Trophoblast cell (in vitro differentiated cells and primary cell): ENCODE results near the gene CNN3.

ENCODE experiments used
- DNase-seq, 2 donors: peaks; one replicate each; pipeline ENCODE4 v3.0.0-alpha.2; 2016
- H2AFZ ChIP-seq: 2 replicates; pipeline ENCODE4 v1.6.1; 2013; ENCODE audit warnings: low read length, moderate library complexity, mild to moderate bottlenecking; ENCODE audit not compliant: insufficient read depth, poor library complexity
- H2AK5ac ChIP-seq: 2 replicates; pipeline ENCODE4 v1.6.1; 2013; ENCODE audit warnings: mild to moderate bottlenecking, low read length
- H2BK120ac ChIP-seq: 2 replicates; pipeline ENCODE4 v1.6.1; 2013; ENCODE audit warnings: low read length, mild to moderate bottlenecking, moderate library complexity; ENCODE audit not compliant: insufficient read depth, poor library complexity
- H2BK12ac ChIP-seq: 2 replicates; pipeline ENCODE4 v1.6.1; 2013; ENCODE audit warnings: mild to moderate bottlenecking, low read length, moderate library complexity
- H2BK5ac ChIP-seq: 2 replicates; pipeline ENCODE4 v1.6.1; 2013; ENCODE audit warnings: low read length, low read depth, moderate library complexity, mild to moderate bottlenecking; ENCODE audit not compliant: poor library complexity
- H3K14ac ChIP-seq: 2 replicates; pipeline ENCODE4 v1.6.1; 2013; ENCODE audit warnings: mild to moderate bottlenecking, low read length
- H3K18ac ChIP-seq: 2 replicates; pipeline ENCODE4 v1.6.1; 2013; ENCODE audit warnings: mild to moderate bottlenecking, low read length
- H3K23ac ChIP-seq: 2 replicates; pipeline ENCODE4 v1.6.1; 2013; ENCODE audit warnings: low read length
- H3K27ac ChIP-seq: 2 replicates; pipeline ENCODE4 v1.5.1; 2013; ENCODE audit warnings: low read depth, mild to moderate bottlenecking, inconsistent platforms, low read length, moderate library complexity
- H3K27me3 ChIP-seq: 2 replicates; pipeline ENCODE4 v1.6.1; 2013; ENCODE audit warnings: inconsistent platforms, mild to moderate bottlenecking, low read length, moderate library complexity; ENCODE audit not compliant: insufficient read depth
- H3K36me3 ChIP-seq, 2 experiments: 1 replicate in 1 of 2; 2 replicates in 1 of 2; pipeline ENCODE4 v1.6.1; 2013; ENCODE audit warnings: low read length in 2 of 2, mild to moderate bottlenecking in 2 of 2, moderate library complexity in 1 of 2; ENCODE audit not compliant: insufficient read depth in 2 of 2, control insufficient read depth in 1 of 2
- H3K4ac ChIP-seq: 2 replicates; pipeline ENCODE4 v1.6.1; 2013; ENCODE audit warnings: low read depth, mild to moderate bottlenecking, low read length, moderate library complexity
- H3K4me1 ChIP-seq, 2 experiments: 1 replicate in 1 of 2; 2 replicates in 1 of 2; pipeline ENCODE4 v1.6.1; 2013; ENCODE audit warnings: low read length in 2 of 2, mild to moderate bottlenecking in 2 of 2, moderate library complexity in 1 of 2; ENCODE audit not compliant: insufficient read depth in 2 of 2, control insufficient read depth in 1 of 2
- H3K4me2 ChIP-seq: 2 replicates; pipeline ENCODE4 v1.6.1; 2013; ENCODE audit warnings: inconsistent platforms, mild to moderate bottlenecking, low read length, moderate library complexity
- H3K4me3 ChIP-seq: 2 replicates; pipeline ENCODE4 v1.5.1; 2013; ENCODE audit warnings: mild to moderate bottlenecking, low read depth, low read length, inconsistent platforms
- H3K79me1 ChIP-seq: one replicate; pipeline ENCODE4 v1.6.1; 2013; ENCODE audit warnings: low read length
- H3K79me2 ChIP-seq: 2 replicates; pipeline ENCODE4 v1.6.1; 2013; ENCODE audit warnings: low read length, mild to moderate bottlenecking; ENCODE audit not compliant: control insufficient read depth, insufficient read depth, poor library complexity
- H3K9ac ChIP-seq: 2 replicates; pipeline ENCODE4 v1.6.1; 2013; ENCODE audit warnings: mild to moderate bottlenecking, low read length
- H3K9me3 ChIP-seq: 2 replicates; pipeline ENCODE4 v1.6.1; 2013; ENCODE audit warnings: low read depth, mild to moderate bottlenecking, control low read depth, inconsistent platforms, low read length; ENCODE audit not compliant: insufficient read depth
- H4K12ac ChIP-seq: 2 replicates; pipeline ENCODE4 v1.6.1; 2013; ENCODE audit warnings: low read depth, mild to moderate bottlenecking, low read length, moderate library complexity
- H4K8ac ChIP-seq: 2 replicates; pipeline ENCODE4 v1.6.1; 2013; ENCODE audit warnings: low read depth, mild to moderate bottlenecking, low read length, moderate library complexity
- H4K91ac ChIP-seq: one replicate; pipeline ENCODE4 v1.6.1; 2013; ENCODE audit warnings: low read depth, mild to moderate bottlenecking, low read length, moderate library complexity
- whole genome bisulfite sequencing: extraction: QIAGEN DNeasy Blood & Tissue Kit; methylation state at CpG from one replicate; pipeline ENCODE4 v1.1.7; 2013; ENCODE audit warnings: missing lambda C conversion rate; ENCODE audit not compliant: insufficient read length, insufficient coverage; ENCODE audit errors: extremely low coverage; 5-methylcytosine and 5-hydroxymethylcytosine counted together

The CNN3 gene

GRCh38 chr1:94921977-94922376 lies 4.9 kb downstream of the CNN3 start:
- H3K23ac ChIP-seq: no peak overlapping the region
- H2BK12ac ChIP-seq: no peak overlapping the region
- H3K4me3 ChIP-seq: no peak overlapping the region
- no peaks in the 10 kb centered on the region for H3K27me3 ChIP-seq
- peaks cover 46% of the 10 kb centered on the region for H3K79me2 ChIP-seq
- H3K9me3 ChIP-seq: no peaks in the 10 kb centered on the region
- no peak for DNase-seq
- H3K79me1 ChIP-seq: peaks cover 14% of the 10 kb centered on the region
- H2BK120ac ChIP-seq: no peak overlapping the region
- no peak overlapping the region for H4K12ac ChIP-seq
- peak overlapping the region; percentile 82 for H3K4ac ChIP-seq
- no peak overlapping the region for H4K91ac ChIP-seq
- no CpG with 5 or more reads among the region's 1 CpG for WGBS
- no peak overlapping the region for H2BK5ac ChIP-seq
- no peak overlapping the region for H3K4me2 ChIP-seq
- H4K8ac ChIP-seq: no peak overlapping the region
- no peak overlapping the region for H2AFZ ChIP-seq
- no peak overlapping the region for H3K27ac ChIP-seq
- H2AK5ac ChIP-seq: no peak overlapping the region
- H3K14ac ChIP-seq: no peak overlapping the region
- H3K4me1 ChIP-seq: peaks cover 9 to 24% of the 10 kb centered on the region in 2 experiments
- peaks cover 0 to 6% of the 10 kb centered on the region in 2 experiments for H3K36me3 ChIP-seq
- H3K9ac ChIP-seq: no peak overlapping the region
- no peak overlapping the region for H3K18ac ChIP-seq

- peaks cover 9 to 24% of the 10 kb centered on the region in 2 experiments for H3K4me1 ChIP-seq
- no CpG with 5 or more reads among the region's 3 CpGs for WGBS
Observed at GRCh38 chr1:94920061-94920460, 6.8 kb downstream of the CNN3 start.

GRCh38 chr1:94919241-94920030 lies 7.5 kb downstream of the CNN3 start:
- H4K8ac ChIP-seq: no peak overlapping the region
- no peak overlapping the region for H3K4me3 ChIP-seq
- H2BK5ac ChIP-seq: no peak overlapping the region
- no peaks in the 10 kb centered on the region for H3K9me3 ChIP-seq
- H3K14ac ChIP-seq: no peak overlapping the region
- H3K18ac ChIP-seq: no peak overlapping the region
- H2BK120ac ChIP-seq: no peak overlapping the region
- no peak overlapping the region for H4K12ac ChIP-seq
- WGBS: no CpG with 5 or more reads among the region's 4 CpGs
- H4K91ac ChIP-seq: no peak overlapping the region
- H3K79me1 ChIP-seq: no peaks in the 10 kb centered on the region
- H3K27me3 ChIP-seq: no peaks in the 10 kb centered on the region
- H3K23ac ChIP-seq: no peak overlapping the region
- peaks cover 0 to 6% of the 10 kb centered on the region in 2 experiments for H3K36me3 ChIP-seq
- H2BK12ac ChIP-seq: no peak overlapping the region
- H3K4me1 ChIP-seq: peaks cover 9 to 24% of the 10 kb centered on the region in 2 experiments
- no peak overlapping the region for H2AFZ ChIP-seq
- H3K79me2 ChIP-seq: peaks cover 42% of the 10 kb centered on the region
- no peak overlapping the region for H2AK5ac ChIP-seq
- no peak for DNase-seq
- no peak overlapping the region for H3K27ac ChIP-seq
- H3K9ac ChIP-seq: no peak overlapping the region
- no peak overlapping the region for H3K4me2 ChIP-seq
- peak overlapping the region; percentile 56 for H3K4ac ChIP-seq

More at GRCh38 chr1:94920061-94920460, 6.8 kb downstream of the CNN3 start:
- DNase-seq: no peak
- no peak overlapping the region for H3K27ac ChIP-seq
- H3K4me3 ChIP-seq: no peak overlapping the region
- H2BK12ac ChIP-seq: no peak overlapping the region
- H3K23ac ChIP-seq: no peak overlapping the region
- H2AFZ ChIP-seq: no peak overlapping the region
- H3K4me2 ChIP-seq: no peak overlapping the region
- H3K9ac ChIP-seq: no peak overlapping the region
- peaks cover 43% of the 10 kb centered on the region for H3K79me2 ChIP-seq
- no peak overlapping the region for H4K91ac ChIP-seq
- H3K18ac ChIP-seq: no peak overlapping the region
- H3K4ac ChIP-seq: peak overlapping the region; percentile 85
- no peak overlapping the region for H4K8ac ChIP-seq
- H2AK5ac ChIP-seq: no peak overlapping the region
- H3K14ac ChIP-seq: no peak overlapping the region
- no peaks in the 10 kb centered on the region for H3K9me3 ChIP-seq
- H2BK120ac ChIP-seq: no peak overlapping the region
- H4K12ac ChIP-seq: no peak overlapping the region
- H3K36me3 ChIP-seq: peaks cover 0 to 6% of the 10 kb centered on the region in 2 experiments
- no peaks in the 10 kb centered on the region for H3K27me3 ChIP-seq
- H2BK5ac ChIP-seq: no peak overlapping the region
- no peaks in the 10 kb centered on the region for H3K79me1 ChIP-seq

GRCh38 chr1:94917251-94917650 lies 9.7 kb downstream of the CNN3 start:
- no peak for DNase-seq
- no peak overlapping the region for H4K12ac ChIP-seq

More at GRCh38 chr1:94917251-94917650, 9.7 kb downstream of the CNN3 start:
- no CpG with 5 or more reads among the region's 6 CpGs for WGBS
- H3K14ac ChIP-seq: no peak overlapping the region
- no peak overlapping the region for H3K9ac ChIP-seq
- no peak overlapping the region for H3K4me2 ChIP-seq
- no peak overlapping the region for H2BK5ac ChIP-seq
- H2BK120ac ChIP-seq: no peak overlapping the region
- no peak overlapping the region for H4K8ac ChIP-seq
- no peaks in the 10 kb centered on the region for H3K79me1 ChIP-seq
- H3K79me2 ChIP-seq: peaks cover 38% of the 10 kb centered on the region
- H3K4me3 ChIP-seq: no peak overlapping the region
- no peaks in the 10 kb centered on the region for H3K9me3 ChIP-seq
- H3K4ac ChIP-seq: peak overlapping the region; percentile 76
- H2BK12ac ChIP-seq: no peak overlapping the region
- H2AK5ac ChIP-seq: no peak overlapping the region
- H3K18ac ChIP-seq: no peak overlapping the region
- H3K23ac ChIP-seq: no peak overlapping the region
- peaks cover 2% of the 10 kb centered on the region in 2 experiments for H3K36me3 ChIP-seq
- no peak overlapping the region for H2AFZ ChIP-seq
- peaks cover 4 to 23% of the 10 kb centered on the region in 2 experiments for H3K4me1 ChIP-seq
- no peak overlapping the region for H4K91ac ChIP-seq
- no peaks in the 10 kb centered on the region for H3K27me3 ChIP-seq
- H3K27ac ChIP-seq: no peak overlapping the region
